ENCODE data around the gene ARG2.

Gene ARG2

DNA sequence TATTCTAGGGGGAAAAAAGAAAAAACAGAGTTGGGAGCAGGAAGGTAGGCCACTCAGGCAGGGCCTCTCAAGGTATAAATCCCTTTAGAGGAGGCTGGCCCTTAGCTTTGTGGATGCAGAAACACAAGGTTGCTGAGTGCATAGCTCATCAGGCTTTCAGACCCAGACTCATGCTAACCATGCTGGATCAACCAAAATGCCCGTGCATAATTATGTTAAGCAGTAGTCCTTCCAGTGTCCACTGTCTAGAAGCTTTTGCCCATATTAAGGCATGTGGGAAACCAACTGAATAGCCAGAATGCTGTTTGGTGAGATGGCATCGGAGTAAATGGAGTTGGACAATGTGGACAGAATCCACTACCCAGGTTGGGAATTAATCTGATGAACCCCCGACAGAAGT, 18.9 kb downstream of the ARG2 start:
- H3K4me3 ChIP-seq (ENCODE audit: low read depth, low read length): no peak overlapping the region
- TF ChIP-seq, protein P1, sequence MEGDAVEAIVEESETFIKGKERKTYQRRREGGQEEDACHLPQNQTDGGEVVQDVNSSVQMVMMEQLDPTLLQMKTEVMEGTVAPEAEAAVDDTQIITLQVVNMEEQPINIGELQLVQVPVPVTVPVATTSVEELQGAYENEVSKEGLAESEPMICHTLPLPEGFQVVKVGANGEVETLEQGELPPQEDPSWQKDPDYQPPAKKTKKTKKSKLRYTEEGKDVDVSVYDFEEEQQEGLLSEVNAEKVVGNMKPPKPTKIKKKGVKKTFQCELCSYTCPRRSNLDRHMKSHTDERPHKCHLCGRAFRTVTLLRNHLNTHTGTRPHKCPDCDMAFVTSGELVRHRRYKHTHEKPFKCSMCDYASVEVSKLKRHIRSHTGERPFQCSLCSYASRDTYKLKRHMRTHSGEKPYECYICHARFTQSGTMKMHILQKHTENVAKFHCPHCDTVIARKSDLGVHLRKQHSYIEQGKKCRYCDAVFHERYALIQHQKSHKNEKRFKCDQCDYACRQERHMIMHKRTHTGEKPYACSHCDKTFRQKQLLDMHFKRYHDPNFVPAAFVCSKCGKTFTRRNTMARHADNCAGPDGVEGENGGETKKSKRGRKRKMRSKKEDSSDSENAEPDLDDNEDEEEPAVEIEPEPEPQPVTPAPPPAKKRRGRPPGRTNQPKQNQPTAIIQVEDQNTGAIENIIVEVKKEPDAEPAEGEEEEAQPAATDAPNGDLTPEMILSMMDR (IDR thresholded peaks at IDR 0.05; ENCODE audit: borderline replicate concordance, insufficient read depth, low read depth, low read length): no peak

DNA sequence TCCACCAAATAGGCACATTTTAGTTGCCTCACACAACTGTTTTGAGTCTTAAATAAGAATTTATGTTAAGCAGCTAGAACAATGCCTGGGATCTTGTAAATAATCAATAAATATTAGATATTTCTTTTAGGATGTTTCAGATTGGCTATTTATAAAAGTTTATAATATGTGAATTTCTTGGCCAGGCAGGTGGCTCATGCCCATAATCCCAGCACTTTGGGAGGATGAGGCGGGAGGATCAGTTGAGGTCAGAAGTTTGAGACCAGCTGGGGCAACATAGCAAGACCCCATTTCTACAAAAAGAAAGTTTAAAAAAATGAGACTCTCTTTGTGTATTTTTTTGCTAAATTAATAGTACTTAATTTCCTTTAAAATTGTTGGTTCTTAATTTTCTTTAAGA, 21.8 kb downstream of the ARG2 start:
- H3K4me3 ChIP-seq (ENCODE audit: low read depth, low read length): no peak overlapping the region
- TF ChIP-seq, protein P1 (IDR thresholded peaks at IDR 0.05; ENCODE audit: borderline replicate concordance, insufficient read depth, low read depth, low read length): no peak

DNA sequence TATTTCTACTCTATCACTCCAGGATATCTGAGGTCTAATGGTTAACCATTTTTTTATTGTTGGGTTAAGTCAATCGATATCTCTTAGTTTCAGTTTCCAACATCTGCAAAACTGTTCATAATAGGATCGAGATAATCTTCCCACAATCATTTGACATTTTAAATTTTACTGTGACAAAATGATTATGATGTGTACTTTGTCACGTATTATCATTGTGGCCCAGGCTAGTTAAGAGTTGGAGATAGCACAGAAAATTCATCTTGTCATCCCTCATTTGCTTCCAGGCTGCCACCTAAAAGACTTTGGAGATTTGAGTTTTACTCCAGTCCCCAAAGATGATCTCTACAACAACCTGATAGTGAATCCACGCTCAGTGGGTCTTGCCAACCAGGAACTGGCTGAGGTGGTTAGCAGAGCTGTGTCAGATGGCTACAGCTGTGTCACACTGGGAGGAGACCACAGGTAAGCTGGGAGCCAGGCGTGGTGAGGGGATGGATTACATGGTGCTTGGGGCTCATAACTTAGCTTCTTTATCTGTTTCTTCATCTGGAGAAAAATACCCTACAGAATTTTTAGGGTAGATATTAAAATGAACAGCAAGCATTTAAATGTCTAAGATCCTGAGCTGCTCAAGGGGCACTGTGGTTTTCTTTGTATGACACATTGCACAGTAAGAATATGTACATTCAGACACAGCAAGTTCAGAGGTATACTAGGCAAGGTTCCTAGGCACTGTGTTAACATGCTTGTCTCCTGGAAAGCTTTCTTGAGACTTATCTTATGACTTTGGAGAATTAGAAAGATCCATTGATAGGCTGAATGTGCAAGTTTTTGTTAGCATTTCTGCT, 22.4 kb downstream of the ARG2 start:
- no peak overlapping the region for H3K4me3 ChIP-seq (ENCODE audit: low read depth, low read length)
- TF ChIP-seq, protein P1 (IDR thresholded peaks at IDR 0.05; ENCODE audit: borderline replicate concordance, insufficient read depth, low read depth, low read length): no peak

DNA sequence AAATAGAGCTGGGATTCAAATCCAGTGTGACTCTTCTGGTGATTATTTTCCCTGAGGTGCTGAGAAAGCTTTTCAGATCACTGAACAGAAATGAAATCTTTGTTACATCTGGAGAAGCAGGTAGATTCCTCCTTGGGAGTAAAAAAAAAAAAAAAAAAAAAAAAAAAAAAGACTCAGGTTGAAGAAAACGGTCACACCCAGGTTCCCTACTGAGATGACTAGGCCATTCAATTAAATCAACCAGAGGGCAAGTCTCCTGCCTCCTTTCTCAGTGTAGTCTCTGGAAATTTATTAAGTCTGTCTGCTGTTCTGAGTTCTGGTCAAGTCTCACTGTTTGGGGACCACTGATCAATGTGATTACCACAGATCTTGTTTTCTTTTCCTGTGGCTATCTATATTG, 24.0 kb downstream of the ARG2 start:
- TF ChIP-seq, protein P1 (IDR thresholded peaks at IDR 0.05; ENCODE audit: borderline replicate concordance, insufficient read depth, low read depth, low read length): no peak
- H3K4me3 ChIP-seq (ENCODE audit: low read depth, low read length): no peak overlapping the region

DNA sequence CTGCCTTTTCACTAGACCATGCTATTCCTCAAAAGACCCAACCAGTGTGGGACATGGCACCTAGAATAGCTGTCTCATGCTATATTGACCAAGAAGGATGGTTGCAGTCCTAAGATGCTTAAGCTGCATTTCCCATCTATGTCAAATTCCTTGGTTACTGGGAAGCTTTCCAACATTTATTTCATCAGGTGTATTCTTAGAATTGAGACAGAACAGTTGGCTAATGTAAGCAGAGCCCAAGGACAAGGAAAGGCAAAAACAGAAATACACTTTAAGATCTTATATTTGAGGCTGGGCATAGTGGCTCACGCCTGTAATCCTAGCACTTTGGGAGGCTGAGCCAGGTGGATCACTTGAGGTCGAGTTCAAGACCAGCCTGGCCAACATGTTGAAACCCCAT, 24.7 kb downstream of the ARG2 start:
- TF ChIP-seq, protein P1 (IDR thresholded peaks at IDR 0.05; ENCODE audit: borderline replicate concordance, insufficient read depth, low read depth, low read length): no peak
- no peak overlapping the region for H3K4me3 ChIP-seq (ENCODE audit: low read depth, low read length)

DNA sequence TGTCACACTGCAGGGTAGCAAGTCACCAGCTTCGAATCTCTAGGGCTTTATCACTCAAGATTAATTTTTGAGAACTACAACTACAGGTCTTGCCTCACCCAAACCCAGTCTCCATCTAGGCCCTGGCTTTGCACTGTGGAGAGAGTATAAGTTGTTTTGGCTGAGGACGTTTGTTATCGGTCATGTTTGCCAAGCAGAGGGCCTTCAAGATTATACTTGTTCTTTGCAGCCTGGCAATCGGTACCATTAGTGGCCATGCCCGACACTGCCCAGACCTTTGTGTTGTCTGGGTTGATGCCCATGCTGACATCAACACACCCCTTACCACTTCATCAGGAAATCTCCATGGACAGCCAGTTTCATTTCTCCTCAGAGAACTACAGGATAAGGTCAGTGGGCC, 25.7 kb downstream of the ARG2 start:
- H3K4me3 ChIP-seq (ENCODE audit: low read depth, low read length): no peak overlapping the region
- TF ChIP-seq, protein P1 (IDR thresholded peaks at IDR 0.05; ENCODE audit: borderline replicate concordance, insufficient read depth, low read depth, low read length): no peak

DNA sequence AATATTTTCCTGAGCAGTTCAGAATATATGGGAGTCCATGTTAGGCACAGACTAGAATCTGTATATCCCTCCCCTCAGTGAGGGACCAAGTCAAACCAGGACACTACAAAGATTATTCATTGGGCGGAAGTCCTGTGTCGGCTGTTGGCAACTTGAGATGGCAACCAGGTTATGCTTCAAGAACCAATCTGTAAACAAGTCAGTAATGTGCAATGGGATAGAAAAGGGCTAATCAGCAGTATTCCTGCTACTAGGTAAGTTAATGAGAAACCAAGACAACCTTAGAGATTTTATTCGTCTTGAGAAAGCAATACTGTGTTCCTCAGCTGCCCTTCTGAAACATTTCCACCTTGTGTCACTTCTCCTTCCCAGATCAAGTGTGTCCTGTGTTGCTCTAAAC, 26.4 kb downstream of the ARG2 start:
- TF ChIP-seq, protein P1 (IDR thresholded peaks at IDR 0.05; ENCODE audit: borderline replicate concordance, insufficient read depth, low read depth, low read length): no peak
- no peak overlapping the region for H3K4me3 ChIP-seq (ENCODE audit: low read depth, low read length)
